Activated CD4-positive, alpha-beta T cell treated with anti-CD3 and anti-CD28 coated beads for 48 hours (primary cell): ENCODE data around the gene ACLY.
"Not testable (repeated sequence)": the region's sequence is repeated elsewhere in the genome, so short reads cannot be mapped to it uniquely, and the experiment has no call there.

Experiments used
- DNase-seq: peaks from one replicate; pipeline ENCODE4 v3.0.0-alpha.2; 2020

ACLY gene

DNA sequence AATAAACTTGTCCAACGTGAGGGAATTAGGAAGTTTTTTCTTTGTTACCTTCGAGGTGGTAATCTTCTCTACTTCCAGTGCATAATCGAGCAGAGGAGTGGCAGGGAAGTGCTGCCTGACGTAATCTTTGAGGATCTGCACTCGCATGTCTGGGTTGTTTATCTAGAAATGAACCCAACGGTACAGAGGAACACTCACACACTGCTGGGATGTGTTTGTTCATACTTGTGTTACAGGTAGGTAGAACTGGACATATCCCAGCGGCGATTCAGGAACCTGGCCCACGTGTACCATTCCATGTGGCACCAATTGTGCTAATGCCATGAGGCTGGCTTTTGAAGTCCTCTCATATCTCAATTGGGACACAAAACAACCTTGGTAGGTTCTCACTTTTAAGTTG is 49.3 kb downstream of the ACLY start:
- no peak for DNase-seq

DNA sequence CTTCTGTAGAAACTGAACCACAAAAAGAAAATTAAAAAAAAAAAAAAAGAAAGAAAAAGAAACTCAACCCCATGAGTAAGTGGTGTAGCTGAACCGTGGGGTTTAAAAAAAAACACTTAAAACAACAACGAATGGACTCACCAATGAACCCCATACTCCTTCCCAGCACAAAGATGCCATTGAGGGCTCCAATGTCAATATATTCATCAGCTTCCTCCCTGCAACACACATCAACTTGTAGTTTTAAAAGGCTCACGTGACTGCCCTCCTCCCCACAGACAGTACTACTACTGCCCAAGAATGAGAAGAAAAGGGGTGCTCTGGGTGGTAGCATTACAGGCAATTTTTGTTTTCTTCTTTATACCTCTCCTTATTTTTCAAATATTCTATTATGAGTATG is 50.2 kb downstream of the ACLY start:
- DNase-seq = no peak

DNA sequence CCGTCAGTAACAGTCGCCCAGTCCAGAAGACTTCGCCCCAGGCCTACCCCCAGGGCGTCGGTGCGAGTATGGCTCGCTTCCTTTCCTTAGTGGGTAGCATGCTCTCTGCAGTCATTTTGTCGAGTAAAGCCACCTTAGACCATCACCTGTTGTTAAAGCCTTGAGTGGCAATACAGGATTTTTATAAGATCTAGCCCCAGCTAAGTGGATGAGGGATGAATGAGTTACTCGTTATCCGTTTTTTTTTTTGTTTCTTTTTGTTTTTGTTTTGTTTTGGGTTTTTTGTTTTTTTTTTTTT is 53.2 kb downstream of the ACLY start:
- no peak for DNase-seq

DNA sequence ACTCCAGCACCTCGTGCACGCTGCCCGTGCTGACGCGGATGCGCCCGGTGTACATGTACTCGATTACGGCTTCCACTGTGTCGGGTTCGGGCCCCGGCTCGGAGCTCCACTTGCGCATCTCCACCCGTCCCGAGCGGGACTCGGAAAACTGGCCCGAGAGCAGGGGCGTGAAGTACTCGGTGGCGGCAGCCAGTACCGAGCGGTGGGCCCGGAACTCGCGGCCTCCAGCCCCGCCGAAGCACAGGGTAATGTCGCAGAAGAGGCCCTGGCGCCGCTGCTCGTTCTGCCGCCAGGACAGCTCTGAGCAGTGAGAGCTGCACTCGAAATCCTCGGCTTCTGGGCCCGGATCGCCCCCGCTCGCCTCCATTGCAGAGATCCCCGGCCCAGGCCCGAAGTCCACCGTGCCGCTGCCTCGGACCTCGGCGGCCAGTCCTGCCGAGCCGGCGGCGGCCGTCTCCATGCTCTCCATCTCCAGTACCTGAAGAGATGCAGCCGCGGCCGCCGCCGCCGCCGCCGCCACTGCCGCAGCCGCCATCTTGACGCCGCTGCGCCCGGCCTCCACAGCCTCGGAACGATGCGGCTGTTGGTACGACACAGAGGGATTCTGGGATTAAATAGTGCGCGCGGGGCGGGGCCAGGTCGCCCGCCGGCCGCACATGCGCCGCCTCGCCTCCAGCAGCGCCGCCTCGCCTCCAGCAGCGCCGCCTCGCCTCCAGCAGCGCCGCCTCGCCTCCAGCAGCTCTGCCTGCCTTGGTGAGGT is 53.7 kb downstream of the ACLY start, which contains the start of gene KLHL11:
Gene KLHL11 (minus strand): TSS at position 588 of the 760 bp plus-strand sequence. CDS start 53 bp downstream, at position 535.
- DNase-seq = peak; percentile 92

DNA sequence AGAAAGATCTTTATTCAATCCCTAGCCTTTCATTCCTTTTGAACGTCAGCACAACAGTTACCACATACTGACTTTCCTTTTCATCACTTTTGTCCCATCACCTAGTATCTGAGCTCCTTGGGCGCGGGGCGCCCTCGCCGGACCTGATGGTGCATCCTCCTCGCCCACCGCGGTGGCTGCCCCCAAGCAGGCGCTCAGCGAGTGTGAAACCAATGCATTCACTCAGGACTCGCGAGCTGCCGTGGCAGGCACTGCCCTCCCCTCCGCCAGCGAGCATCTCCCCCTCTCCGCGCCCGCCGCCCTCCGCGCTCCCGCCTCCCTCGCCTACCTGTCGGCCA is 54.3 kb downstream of the ACLY start:
- no peak for DNase-seq

DNA sequence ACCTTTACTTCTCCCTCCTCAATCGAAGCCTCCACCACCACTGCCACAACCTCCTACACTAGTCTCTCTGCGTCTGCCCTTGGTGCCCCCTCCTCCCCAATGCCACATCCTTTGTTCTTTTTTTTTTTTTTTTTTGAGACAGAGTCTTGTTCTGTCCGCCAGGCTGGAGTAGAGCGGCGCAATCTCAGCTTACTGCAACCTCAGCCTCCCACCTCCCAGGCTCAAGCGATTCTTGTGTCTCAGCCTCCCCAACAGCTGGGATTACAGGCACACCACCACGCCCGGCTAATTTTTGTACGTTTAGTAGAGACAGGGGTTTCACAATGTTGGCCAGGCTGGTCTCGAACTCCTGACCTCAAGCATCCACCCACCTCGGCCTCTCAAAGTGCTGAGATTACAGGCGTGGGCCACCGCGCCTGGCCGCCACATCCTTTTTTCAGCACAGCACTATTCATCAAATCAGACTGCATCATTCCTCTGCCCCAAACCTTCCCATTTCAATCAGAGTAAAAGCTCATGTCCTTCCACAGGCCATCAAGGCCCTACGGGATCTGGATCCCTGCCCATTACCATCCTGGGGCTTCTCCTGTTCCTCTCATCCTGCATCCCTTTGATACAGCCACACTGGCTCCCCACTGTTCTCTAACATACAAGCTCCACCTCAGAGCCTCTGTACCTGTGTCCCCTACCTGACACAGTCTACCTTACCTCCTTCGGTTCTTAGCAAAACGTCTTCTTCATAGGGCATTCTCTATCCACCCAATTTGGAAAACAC is 55.5 kb downstream of the ACLY start:
- peak; percentile 53 for DNase-seq

DNA sequence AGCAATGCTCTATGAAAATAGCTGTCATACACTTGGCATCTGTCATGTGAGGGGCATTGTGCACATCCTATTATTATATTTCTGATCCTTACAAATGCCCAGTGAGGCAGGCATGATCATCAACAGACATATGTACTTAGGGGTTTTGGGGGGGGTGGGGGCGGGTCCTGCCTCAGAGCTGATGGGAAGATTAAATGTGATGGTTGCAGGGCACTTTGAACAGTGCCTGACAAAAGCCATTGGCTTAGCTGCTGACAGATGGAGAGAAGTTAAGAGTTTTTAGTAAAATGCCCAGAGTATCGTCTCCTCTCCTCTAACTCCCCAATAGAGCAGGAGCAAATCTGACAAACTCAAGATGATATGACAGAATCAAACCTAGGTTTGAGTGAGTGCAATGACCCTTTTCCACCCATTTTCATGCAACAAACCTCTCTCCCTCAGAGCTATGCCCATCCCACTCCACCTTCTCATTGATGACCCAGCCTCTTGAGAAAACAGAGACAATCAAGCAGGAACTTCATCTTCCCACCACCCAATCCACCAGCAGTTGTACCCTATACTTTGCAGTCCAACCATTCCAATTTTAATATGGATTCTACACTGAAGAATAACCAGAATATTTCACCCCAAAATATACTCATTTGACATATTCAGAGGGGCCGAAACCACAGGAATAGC is 58.4 kb downstream of the ACLY start:
- DNase-seq = no peak

DNA sequence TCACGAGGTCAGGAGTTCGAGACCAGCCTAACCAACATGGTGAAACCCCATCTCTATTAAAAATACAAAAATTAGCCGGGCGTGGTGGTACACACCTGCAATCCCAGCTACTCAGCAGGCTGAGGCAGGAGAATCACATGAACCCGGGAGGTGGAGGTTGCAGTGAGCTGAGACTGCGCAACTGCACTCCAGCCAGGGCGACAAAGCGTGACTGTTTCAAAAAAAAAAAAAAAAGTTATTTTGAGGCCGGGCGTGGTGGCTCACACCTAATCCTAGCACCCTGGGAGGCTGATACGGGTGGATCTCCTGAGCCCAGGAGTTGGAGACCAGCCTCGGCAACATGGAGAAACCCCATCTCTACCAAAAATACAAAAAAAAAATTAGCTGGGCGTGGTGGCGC is 67.4 kb downstream of the ACLY start:
- DNase-seq = not testable (repeated sequence)

DNA sequence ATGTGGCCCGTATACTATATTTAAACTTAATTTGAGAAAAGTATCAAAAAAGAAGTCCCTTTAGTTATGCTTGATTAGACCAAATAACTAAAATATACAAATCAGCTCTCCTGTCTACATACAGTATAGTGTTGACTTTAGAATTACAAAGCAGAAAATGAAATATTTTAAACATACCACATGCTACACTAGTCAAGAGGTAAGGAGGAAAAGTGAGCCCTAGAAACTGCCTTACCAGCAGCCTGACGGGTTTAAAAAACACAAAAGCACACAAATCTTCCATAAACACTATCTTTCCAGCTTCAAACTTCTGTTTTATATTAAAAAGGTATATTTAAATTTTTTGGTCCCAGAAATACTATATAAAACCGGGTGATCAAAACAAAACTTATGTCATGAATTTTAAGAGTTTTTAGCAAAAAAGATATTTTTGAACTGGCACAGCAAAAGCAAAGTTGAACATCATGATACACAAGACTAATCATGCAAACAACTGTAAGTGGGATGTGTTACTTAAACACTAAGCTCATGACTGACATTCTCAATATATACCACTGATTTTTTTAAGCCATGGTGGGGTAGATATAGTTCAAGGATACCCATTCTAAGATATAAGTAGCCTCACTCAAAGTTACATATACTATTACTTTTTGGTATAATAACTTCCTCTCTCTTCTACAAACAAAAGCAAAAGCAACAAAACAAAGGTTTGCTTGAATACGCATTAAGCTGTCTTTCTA is 69.3 kb downstream of the ACLY start:
- DNase-seq = no peak

DNA sequence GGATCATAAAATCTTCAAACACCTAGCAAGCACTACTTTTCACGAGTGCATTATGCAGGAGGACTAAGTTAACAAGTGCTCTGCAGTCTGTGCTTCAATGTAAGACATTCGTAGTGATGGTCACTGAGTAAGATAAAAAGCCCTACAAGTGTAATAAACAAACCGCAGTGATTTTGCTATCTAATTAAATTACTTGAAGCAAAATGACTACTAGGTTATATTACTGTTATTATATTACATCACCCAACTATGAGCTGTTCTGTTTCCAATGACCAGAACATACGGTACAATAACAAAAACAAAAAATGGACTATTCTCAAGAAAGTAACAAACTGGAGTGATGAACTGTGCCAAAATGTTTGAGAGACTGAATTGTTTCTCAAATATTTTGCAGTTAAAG is 70.0 kb downstream of the ACLY start:
- no peak for DNase-seq

DNA sequence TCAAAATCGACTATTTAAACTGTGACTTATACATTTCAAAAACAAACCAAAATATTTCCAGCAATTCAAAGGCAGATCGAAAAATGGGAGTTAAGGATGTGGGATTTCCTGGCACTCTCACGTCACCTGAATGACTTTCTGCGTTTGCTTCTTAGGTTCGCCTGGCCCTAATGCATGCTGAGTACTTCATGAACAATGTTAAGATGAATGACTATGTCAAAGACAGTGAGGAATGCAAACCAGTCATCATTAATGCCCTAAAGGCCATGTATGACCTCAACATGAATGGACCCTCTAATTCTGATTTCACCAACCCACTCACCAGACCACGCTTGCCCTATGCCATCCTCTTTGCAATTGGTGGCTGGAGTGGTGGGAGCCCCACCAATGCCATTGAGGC is 73.8 kb downstream of the ACLY start:
- no peak for DNase-seq

DNA sequence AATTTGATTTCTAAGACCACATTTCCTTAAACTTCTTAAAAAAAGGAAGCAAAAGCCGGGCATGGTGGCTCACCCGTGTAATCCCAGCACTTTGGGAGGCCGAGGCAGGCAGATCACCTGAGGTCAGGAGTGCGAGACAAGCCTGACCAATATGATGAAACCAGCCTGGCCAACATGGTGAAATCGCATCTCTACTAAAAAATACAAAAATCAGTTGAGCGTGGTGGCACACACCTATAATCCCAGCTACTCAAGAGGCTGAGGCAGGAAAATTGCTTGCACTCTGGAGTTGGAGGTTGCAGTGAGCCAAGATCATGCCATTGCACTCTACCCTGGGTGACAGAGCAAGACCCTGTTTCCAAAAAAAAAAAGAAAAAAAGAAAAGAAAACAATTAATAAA is 78.0 kb downstream of the ACLY start:
- not testable (repeated sequence) for DNase-seq

DNA sequence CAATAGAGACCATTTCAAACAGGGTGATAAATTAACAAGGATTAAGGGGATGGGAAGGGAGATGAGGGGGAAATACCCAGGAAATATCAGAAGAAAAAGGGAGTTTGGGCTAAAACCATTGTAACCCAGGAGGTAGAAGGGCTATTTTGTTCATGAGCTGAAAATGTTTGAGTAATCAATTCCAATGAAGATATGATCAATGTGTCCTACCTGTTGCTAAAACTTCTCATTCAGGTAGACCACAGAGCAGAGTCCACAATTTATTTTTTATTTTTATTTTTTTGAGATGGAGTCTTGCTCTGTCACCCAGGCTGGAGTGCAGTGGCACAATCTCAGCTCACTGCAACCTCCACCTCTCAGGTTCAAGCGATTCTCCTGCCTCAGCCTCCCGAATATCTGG is 79.3 kb downstream of the ACLY start:
- not testable (repeated sequence) for DNase-seq

DNA sequence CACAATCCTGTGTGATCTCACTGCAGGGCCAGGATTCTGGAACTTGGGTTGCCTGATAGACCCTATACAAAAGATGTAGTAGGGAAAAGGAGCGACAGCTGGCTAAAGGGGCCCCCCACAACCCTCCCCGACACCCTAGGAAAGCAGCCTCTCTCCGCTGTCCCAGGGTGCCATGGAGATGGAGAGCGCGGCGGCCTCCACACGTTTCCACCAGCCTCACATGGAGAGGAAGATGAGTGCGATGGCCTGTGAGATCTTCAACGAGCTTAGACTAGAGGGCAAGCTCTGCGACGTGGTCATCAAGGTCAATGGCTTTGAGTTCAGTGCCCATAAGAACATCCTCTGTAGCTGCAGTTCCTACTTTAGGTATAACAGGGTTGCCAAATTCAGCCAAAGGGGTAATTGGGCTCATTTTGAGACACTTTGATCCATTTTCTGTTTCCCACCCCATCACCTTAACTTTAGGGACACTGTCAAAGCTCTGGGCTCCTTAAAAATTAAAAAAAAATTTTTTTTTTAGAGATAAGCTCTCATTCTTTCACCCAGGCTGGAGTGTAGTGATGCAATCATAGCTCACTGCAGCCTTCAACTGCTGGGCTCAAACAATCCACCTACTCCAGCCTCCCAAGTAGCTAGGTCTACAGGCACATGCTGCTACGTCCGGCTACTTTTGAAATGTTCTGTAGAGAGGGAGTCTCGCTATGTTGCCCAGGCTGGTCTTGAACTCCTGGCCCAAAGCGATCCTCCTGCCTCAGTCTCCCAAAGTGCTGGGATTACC is 80.8 kb downstream of the ACLY start, which contains the start of gene KLHL10:
Gene KLHL10 (plus strand): TSS at position 65 of the 778 bp plus-strand sequence. CDS start 108 bp downstream, at position 173.
- DNase-seq = no peak

DNA sequence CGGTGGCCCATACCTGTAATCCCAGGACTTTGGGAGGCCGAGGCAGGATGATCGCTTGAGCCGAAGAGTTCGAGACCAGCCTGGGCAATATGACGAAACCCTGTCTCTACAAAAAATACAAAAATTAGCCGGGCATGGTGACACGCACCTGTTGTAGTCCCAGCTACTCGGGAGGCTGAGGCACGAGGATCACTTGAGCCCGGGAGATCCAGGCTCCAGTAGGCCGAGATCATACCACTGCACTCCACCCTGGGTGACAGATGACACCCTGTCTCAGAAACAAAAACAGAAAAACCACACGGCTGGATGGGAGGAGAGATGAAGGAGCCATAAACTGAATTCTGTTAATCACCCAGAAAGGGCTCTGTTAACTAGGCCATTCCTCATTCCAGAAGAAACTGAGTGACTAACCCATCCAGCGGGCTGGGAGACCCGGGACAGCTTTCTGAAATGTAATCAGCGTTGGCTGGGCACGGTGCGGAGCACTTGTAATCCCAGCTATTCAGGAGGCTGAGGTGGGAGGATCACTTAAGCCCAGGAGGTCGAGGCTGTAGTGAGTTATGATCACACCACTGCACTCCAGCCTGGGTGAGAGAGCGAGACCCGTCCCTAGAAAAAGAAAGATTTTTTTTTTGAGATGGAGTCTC is 82.1 kb downstream of the ACLY start:
- DNase-seq = no peak

DNA sequence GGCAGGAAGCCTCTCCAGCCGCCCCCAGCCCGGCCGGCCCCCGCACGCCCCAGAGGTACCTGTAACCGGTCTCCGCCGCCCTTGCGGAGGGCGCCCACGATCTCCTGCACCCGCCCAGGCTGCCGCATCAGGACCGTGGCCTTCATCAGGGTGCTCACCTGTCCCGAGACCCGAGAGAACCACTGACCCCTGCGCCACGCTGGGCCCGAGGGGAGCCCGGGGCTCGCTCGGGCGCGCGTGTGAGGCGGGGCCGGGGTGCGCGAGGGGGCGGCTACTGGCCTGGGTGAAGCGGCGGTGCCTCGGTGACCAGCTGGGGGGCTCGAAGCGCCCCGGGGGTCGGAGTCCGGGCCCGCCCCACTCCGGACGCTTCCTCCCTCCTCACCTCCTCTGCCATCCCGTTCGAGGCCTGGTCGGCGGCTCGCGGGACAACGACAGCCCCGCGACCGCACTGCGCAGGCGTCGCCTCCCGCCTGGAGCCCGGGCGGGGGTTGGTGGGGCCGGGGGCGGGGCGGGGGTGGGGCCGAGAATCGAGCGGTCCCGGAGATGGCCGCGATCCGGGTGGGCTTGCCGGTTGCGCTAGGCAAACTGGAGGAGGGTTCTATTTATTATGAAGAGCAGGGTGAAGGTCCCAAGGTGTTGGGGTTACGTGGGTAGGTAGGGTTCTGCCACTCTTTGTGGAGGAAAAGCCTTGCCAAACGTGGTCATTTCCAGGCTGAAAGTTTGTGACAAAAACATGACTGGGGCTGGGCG is 82.8 kb downstream of the ACLY start, which contains the start of gene NT5C3B:
Gene NT5C3B (minus strand): TSS at position 433 of the 750 bp plus-strand sequence. CDS start 39 bp downstream, at position 394.
- DNase-seq = peak; percentile 65

DNA sequence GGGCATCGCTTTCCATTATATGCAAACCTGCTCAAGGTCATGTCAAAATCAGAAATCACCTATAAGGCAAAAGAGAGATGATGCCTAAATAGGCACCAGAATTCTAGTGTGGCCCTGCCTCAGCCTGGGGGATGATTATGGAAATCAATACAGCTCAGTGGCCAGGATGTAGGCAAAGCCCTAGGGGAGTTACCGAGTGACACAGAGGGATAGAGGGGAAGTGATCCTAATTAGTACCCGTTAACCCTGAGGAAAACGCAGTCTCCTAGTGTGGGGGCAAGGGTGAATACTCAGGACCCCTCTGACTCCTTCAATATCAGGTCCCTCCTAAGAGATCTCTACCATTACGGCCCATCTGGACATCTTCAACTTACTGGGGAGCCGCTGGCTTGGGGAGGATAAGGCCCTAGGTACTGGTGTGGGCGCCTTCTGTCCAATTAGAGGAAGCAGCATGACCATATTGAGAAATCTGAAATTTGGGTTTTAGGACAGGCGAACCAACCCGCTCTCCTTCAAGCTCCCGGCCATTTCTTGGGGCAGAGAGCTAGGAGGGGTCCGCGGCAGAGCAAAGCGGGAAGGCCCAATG is 83.4 kb downstream of the ACLY start:
- no peak for DNase-seq

DNA sequence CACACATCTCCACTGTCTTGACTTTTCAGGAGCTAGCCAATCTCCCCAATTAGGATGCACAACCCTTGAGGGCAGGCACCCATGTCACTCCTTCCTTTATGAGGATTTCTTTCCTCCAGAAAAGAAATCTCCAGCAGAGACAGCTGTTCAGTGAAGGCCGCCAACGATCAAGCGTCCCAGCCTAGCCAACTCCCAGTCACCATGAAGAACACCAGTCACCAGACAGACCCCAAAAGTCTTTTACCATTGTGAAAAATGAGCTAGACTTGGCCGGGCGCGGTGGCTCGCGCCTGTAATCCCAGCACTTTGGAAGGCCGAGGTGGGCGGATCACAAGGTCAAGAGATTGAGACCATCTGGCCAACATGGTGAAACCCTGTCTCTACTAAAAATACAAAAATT is 88.8 kb downstream of the ACLY start:
- DNase-seq = not testable (repeated sequence)

DNA sequence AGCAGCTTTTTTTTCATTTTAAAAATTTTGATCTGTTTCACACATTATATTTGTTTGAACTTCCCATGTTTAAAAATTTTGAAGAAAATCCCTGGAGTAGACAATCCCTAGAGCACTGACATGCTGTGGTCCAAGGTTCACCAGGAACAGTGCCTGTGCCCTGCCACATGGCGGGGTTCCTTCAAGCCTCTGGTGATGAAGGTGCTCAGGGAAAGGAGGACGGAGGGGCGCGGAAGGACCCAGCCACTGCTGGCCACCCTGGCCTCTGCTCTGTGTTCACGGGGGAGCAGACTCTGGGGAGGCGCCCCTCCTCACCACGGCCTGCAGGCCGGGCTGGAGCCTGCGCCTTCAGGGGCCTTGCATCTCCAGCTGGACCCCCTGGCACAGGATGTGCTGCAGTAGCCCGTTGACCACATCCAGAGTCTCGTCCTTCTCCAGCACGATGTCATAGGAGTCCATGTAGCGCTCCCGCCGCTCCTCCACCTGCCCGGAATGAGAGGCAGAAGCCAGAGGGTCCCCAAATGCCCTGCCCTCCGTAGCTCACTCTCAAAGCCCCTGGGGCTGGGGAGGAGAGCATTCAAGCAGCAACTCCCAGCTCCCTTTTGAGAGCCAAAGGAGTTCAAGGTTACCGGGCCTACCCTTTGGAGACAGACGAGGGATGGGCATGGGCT is 93.4 kb downstream of the ACLY start:
- DNase-seq = no peak

DNA sequence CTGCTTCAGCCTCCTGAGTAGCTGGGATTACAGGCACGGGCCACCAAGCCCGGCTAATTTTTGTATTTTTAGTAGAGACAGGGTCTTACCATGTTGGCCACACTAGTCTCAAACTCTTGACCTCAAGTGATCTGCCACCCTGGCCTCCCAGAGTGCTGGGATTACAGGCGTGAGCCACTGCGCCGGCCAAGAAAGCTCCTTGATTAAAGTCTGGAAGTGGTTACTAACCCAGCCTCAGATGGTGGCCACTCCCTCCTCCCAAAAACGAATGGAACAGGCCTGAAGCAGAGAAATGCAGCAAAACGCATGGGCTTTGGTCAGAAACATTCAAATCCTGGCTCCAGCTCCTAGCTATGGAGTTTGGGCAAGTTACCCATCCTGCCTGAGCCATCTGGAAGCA is 94.7 kb downstream of the ACLY start:
- DNase-seq = no peak
